Measurements from ENCODE around the gene PRMT6. TPM values are rescaled to one million over a fixed set of nuclear protein-coding genes. Genes with fewer than 3 reads are reported as not detected.

The PRMT6 gene
- total RNA-seq (10 to 100 TPM; 12.6 to 19.4 (median 17.8) TPM), polyA plus RNA-seq (10 to 100 TPM; 11.9 to 14.4 TPM)
- long read RNA-seq, donor 1, transcript PRMT6-201 (1 exons, 2,616 nt): major isoform, 113 of 114 reads
- long read RNA-seq, donor 1, partial matches to known transcripts: 0 of 114 reads
- long read RNA-seq, donor 1, other reads (novel, unspliced or antisense): 0 of 114 reads
- long read RNA-seq, donor 2, transcript PRMT6-201 (1 exons, 2,616 nt): major isoform, 32 of 32 reads
- long read RNA-seq, donor 2, partial matches to known transcripts: 0 of 32 reads
- long read RNA-seq, donor 2, other reads (novel, unspliced or antisense): 0 of 32 reads
- long read RNA-seq, donor 3, transcript PRMT6-201 (1 exons, 2,616 nt): major isoform, 61 of 65 reads
- long read RNA-seq, donor 3, partial matches to known transcripts: 0 of 65 reads
- long read RNA-seq, donor 3, other reads (novel, unspliced or antisense): 0 of 65 reads

DNA sequence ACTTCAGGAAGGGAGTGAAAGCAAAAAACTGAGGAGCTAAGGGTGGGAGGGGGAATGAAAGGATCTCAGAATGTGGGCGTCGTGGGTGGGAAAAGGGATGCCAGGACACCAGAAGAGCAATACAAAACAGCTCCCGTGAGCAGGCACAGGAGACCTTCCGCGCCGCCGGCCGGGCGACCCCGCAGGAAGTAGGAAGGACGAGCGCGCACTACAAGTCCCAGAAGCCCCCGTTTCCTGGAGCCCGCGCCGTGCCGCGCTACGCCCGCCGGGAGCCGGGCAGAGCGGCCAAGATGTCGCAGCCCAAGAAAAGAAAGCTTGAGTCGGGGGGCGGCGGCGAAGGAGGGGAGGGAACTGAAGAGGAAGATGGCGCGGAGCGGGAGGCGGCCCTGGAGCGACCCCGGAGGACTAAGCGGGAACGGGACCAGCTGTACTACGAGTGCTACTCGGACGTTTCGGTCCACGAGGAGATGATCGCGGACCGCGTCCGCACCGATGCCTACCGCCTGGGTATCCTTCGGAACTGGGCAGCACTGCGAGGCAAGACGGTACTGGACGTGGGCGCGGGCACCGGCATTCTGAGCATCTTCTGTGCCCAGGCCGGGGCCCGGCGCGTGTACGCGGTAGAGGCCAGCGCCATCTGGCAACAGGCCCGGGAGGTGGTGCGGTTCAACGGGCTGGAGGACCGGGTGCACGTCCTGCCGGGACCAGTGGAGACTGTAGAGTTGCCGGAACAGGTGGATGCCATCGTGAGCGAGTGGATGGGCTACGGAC is at the start of gene PRMT6:
PRMT6 (plus strand) TSS at position 249 of the 771 bp plus-strand sequence; CDS start at position 291, 42 bp downstream.
- TF ChIP-seq, protein P1, sequence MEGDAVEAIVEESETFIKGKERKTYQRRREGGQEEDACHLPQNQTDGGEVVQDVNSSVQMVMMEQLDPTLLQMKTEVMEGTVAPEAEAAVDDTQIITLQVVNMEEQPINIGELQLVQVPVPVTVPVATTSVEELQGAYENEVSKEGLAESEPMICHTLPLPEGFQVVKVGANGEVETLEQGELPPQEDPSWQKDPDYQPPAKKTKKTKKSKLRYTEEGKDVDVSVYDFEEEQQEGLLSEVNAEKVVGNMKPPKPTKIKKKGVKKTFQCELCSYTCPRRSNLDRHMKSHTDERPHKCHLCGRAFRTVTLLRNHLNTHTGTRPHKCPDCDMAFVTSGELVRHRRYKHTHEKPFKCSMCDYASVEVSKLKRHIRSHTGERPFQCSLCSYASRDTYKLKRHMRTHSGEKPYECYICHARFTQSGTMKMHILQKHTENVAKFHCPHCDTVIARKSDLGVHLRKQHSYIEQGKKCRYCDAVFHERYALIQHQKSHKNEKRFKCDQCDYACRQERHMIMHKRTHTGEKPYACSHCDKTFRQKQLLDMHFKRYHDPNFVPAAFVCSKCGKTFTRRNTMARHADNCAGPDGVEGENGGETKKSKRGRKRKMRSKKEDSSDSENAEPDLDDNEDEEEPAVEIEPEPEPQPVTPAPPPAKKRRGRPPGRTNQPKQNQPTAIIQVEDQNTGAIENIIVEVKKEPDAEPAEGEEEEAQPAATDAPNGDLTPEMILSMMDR (IDR thresholded peaks at IDR 0.05): no peak
- TF ChIP-seq POLR2A (IDR thresholded peaks at IDR 0.05): peak; percentile 62
- Histone ChIP-seq H3K9me3 (no peaks in the 10 kb centered on the region), H3K27ac (peak within 1 kb of the TSS; percentile 50 to 84), H3K4me3 (peak within 1 kb of the TSS; percentile 84), H3K27me3 (no peaks in the 10 kb centered on the region), H3K4me1 (ENCODE audit: insufficient read depth) (peaks cover 3% of the 10 kb centered on the region), H3K36me3 (no peaks in the 10 kb centered on the region)
- DNase-seq: peak; percentile 75 to 89 (median 82)
- intact Hi-C loops (cut with DNase I): no loop called here
- 0 to 1% (median 1%) methylated on average over 73 of the region's 73 CpGs for WGBS, 3 donors

DNA sequence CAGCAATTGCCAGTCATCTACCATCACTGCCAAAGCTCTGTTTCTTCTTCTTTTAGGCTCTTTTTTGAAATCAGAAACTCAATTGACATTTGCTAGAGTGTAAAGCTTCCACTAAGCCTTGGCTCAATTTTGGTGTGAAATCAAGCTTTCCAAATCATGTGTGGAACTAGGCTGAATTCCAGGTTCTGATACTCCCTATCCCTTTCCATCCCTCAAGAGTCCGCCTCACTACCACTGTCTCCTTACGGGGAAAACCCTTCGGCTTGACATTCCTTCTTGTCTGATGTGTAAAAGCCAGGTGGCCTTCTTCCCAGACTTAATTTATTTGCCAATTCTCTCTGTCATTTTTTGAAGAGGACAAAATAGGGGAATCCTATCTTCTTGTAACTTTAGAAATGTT is 47.2 kb upstream of the PRMT6 start:
- WGBS, 3 donors: 14 to 32% (median 21%) methylated on average over 3 of the region's 3 CpGs

DNA sequence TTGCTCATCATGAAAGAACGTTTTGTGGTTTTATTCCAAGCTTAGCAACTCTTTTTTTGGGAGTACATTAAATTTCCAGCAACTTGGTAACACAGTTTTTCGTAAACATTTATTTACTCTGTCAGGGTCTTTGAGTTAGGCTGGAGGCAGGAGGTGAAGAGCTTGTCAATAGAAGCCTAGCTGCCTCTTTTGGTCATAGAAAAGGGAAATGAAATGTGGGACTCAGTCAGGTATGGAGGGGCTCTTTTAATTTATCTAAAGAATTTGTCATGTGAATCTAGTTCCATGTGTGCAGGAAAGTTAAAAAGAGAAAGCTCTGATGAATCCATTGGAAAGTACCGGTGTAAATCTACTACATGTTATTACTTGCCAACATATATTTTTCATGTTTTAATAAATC is 45.9 kb upstream of the PRMT6 start:
- intact Hi-C loops (cut with DNase I): no loop called here
- H3K4me1 ChIP-seq (ENCODE audit: insufficient read depth): no peaks in the 10 kb centered on the region
- no peak overlapping the region for H3K4me3 ChIP-seq
- no peak for DNase-seq
- TF ChIP-seq POLR2A (IDR thresholded peaks at IDR 0.05): no peak
- TF ChIP-seq EP300 (IDR thresholded peaks at IDR 0.05): no peak
- TF ChIP-seq, protein P1 (IDR thresholded peaks at IDR 0.05): no peak
- 57 to 71% (median 66%) methylated on average over 3 of the region's 3 CpGs for WGBS, 3 donors
- H3K27me3 ChIP-seq: no peaks in the 10 kb centered on the region
- no peaks in the 10 kb centered on the region for H3K9me3 ChIP-seq
- H3K27ac ChIP-seq: no peak overlapping the region
- no peaks in the 10 kb centered on the region for H3K36me3 ChIP-seq

More for the DNA sequence above, 47.2 kb upstream of the PRMT6 start:
- Histone ChIP-seq H3K27ac (no peak overlapping the region), H3K4me3 (no peak overlapping the region), H3K9me3 (no peaks in the 10 kb centered on the region), H3K36me3 (no peaks in the 10 kb centered on the region), H3K27me3 (no peaks in the 10 kb centered on the region), H3K4me1 (ENCODE audit: insufficient read depth) (no peaks in the 10 kb centered on the region)
- no peak for DNase-seq
- intact Hi-C loops (cut with DNase I): no loop called here
- TF ChIP-seq EP300 (IDR thresholded peaks at IDR 0.05): no peak
- TF ChIP-seq, protein P1 (IDR thresholded peaks at IDR 0.05): no peak
- TF ChIP-seq POLR2A (IDR thresholded peaks at IDR 0.05): no peak

DNA sequence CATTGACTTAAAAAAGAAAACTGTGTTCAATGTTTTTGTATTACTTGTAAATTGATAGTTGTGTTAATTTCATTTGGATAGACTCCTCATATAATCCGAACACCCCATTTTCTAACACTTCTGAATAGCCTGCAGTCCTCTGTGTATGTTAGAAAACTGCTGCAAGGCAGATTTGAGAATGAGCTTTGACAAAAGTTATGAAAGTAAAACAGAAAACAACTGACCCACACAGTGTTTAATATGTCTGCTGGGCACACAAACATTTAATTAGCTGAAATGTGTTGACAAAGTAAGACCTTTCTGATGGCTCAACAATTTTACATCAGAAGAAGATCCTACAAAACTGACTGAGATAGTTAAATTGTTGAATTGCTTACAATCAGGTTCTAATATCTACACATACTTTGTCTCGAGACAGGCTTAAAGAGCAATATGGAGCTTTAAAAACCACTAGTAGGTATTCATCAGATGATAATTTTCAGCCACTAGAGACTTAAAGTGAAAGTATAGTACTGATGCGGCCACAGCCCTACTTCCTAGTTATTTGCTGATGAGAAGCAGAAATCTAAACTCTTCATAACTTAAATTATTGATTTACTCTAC is 40.0 kb upstream of the PRMT6 start:
- Histone ChIP-seq H3K36me3 (no peaks in the 10 kb centered on the region), H3K27ac (no peak overlapping the region), H3K27me3 (no peaks in the 10 kb centered on the region), H3K4me1 (ENCODE audit: insufficient read depth) (no peaks in the 10 kb centered on the region), H3K9me3 (no peaks in the 10 kb centered on the region), H3K4me3 (no peak overlapping the region)
- no peak for TF ChIP-seq EP300 (IDR thresholded peaks at IDR 0.05)
- DNase-seq: no peak
- WGBS, 3 donors: 53 to 68% (median 59%) methylated on average over 3 of the region's 3 CpGs
- intact Hi-C loops (cut with DNase I): no loop called here
